Keratinocyte (primary cell): ENCODE data around the gene NCR2. TPM values are rescaled to one million over a fixed set of nuclear protein-coding genes. Genes with fewer than 3 reads are reported as not detected.

Source experiments
- DNase-seq: peaks from one replicate; pipeline ENCODE4 v3.0.0-alpha.2; 2011; ENCODE audit warnings: low read depth, missing footprints, low spot score
- FAIRE-seq: peaks from 2 replicates; lab custom pipeline; 2011; peaks lifted over from hg19 to GRCh38; lab: Jason Lieb, UNC
- H2AFZ ChIP-seq: 2 replicates; pipeline ENCODE4 v1.6.0; 2012; ENCODE audit warnings: low read length, control low read depth, inconsistent platforms; ENCODE audit not compliant: control insufficient read depth
- H3K27ac ChIP-seq: 2 replicates; pipeline ENCODE4 v1.5.1; 2011; ENCODE audit warnings: low read length; ENCODE audit not compliant: control insufficient read depth, insufficient read depth
- H3K27me3 ChIP-seq: 3 replicates; pipeline ENCODE4 v1.6.0; 2011; ENCODE audit warnings: low read length; ENCODE audit not compliant: control insufficient read depth, insufficient read depth; ENCODE audit errors: extremely low read depth
- H3K36me3 ChIP-seq, 2 experiments: 2 replicates in 1 of 2; 3 replicates in 1 of 2; pipeline ENCODE4 v1.5.1; 2011; ENCODE audit warnings: low read length in 2 of 2, mild to moderate bottlenecking in 1 of 2; ENCODE audit not compliant: control insufficient read depth in 2 of 2, insufficient read depth in 2 of 2; ENCODE audit errors: extremely low read depth in 1 of 2
- H3K4me1 ChIP-seq: 3 replicates; pipeline ENCODE4 v1.5.1; 2011; ENCODE audit warnings: low read length; ENCODE audit not compliant: control insufficient read depth, insufficient read depth; ENCODE audit errors: extremely low read depth
- H3K4me2 ChIP-seq: 3 replicates; pipeline ENCODE4 v1.6.0; 2011; ENCODE audit warnings: low read depth, low read length; ENCODE audit not compliant: control insufficient read depth, insufficient read depth; ENCODE audit errors: extremely low read depth
- H3K4me3 ChIP-seq, 3 experiments: fragments of 200-600 bp in 1 of 3; sonication (generic) in 1 of 3; 2 replicates in 2 of 3; 3 replicates in 1 of 3; pipeline ENCODE4 v1.5.1; 2011 to 2016; ENCODE audit warnings: low read length in 3 of 3, mild to moderate bottlenecking in 3 of 3, control low read depth in 2 of 3, inconsistent platforms in 1 of 3, low read depth in 1 of 3, mixed read lengths in 1 of 3, mixed run types in 1 of 3, moderate library complexity in 1 of 3; ENCODE audit not compliant: control insufficient read depth in 2 of 3, insufficient read depth in 2 of 3; ENCODE audit errors: extremely low read depth in 1 of 3
- H3K79me2 ChIP-seq: 2 replicates; pipeline ENCODE4 v1.6.0; 2012; ENCODE audit warnings: low read length; ENCODE audit not compliant: control insufficient read depth, insufficient read depth
- H3K9ac ChIP-seq: 3 replicates; pipeline ENCODE4 v1.6.0; 2011; ENCODE audit warnings: low read length; ENCODE audit not compliant: control insufficient read depth, insufficient read depth; ENCODE audit errors: extremely low read depth
- H3K9me1 ChIP-seq: 3 replicates; pipeline ENCODE4 v1.6.0; 2011; ENCODE audit warnings: low read length; ENCODE audit not compliant: control insufficient read depth, insufficient read depth; ENCODE audit errors: extremely low read depth
- H3K9me3 ChIP-seq: 2 replicates; pipeline ENCODE4 v1.5.1; 2012; ENCODE audit warnings: low read depth, low read length; ENCODE audit not compliant: control insufficient read depth
- H4K20me1 ChIP-seq: 3 replicates; pipeline ENCODE4 v1.6.0; 2011; ENCODE audit warnings: low read length; ENCODE audit not compliant: control insufficient read depth, insufficient read depth; ENCODE audit errors: extremely low read depth
- EZH2 ChIP-seq: IDR thresholded peaks from one replicate; pipeline ENCODE4 v1.6.1; 2012; ENCODE audit warnings: inconsistent platforms, mild to moderate bottlenecking, low read length, moderate library complexity
- dilution Hi-C: fragments of 300-500 bp; cut with MboI; formaldehyde crosslinking; loops from one replicate; pipeline ENCODE4 v1.7.0; 2020; ENCODE audit warnings: low sequenced_read_pairs; ENCODE audit not compliant: extremely low pct_ligation_motif_present
- polyA plus RNA-seq, 5 experiments: library from polyadenylated mRNA; depleted of rRNA in 3 of 5; stranded (reverse) in 3 of 5; stranded (forward) in 1 of 5; unstranded in 1 of 5; fragments of >200 nt; gene quantifications; 1 replicate in 1 of 5; 2 replicates in 3 of 5; 3 replicates in 1 of 5; pipeline versions ENCODE4 v1.2.1 to v1.2.3, GENCODE V29; 2011 to 2012; ENCODE audit warnings: missing spikeins in 2 of 5, low read depth in 1 of 5, low replicate concordance in 1 of 5
- TF ChIP-seq, protein P1 (sequence below), 3 experiments: IDR thresholded peaks in 1 of 3; conservative IDR thresholded peaks in 1 of 3; optimal IDR thresholded peaks in 1 of 3; 2 replicates in 2 of 3; 3 replicates in 1 of 3; pipeline versions ENCODE3 to v1.5.1; 2011; ENCODE audit warnings: low read length in 3 of 3, mild to moderate bottlenecking in 3 of 3, moderate library complexity in 2 of 3, control low read depth in 1 of 3, inconsistent platforms in 1 of 3; ENCODE audit not compliant: insufficient read depth in 2 of 3; ENCODE audit errors: extremely low read depth in 1 of 3

The NCR2 gene
- polyA plus RNA-seq, 1 donor (not counting 4 experiments of a cell fraction or from before 2014, with no cell fraction given), result not detected

DNA sequence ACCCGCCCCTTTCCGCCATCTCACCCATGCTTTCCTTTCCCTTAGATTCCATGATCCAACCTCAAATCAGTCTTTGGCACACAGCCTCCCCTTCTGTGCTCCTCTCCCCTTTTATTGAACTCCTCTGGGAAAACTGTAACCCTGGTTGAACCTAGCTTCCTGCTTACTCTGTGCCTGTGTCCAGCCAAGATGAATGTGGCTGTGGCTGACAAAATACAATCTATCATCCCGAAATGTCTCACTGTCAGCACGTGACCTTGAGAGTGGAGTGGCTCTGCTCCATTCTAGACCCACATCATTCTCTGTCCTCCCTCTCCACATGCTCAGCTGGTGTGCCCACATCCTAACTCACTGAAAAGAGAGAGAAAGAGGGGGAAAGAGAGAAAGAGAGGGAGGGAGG is 11.0 kb downstream of the NCR2 start:
- H3K4me3 ChIP-seq, result no peak overlapping the region
- DNase-seq (no peak), FAIRE-seq (no peak)
- no peak overlapping the region for H2AFZ ChIP-seq
- dilution Hi-C loops, result no loop called here
- no peaks in the 10 kb centered on the region for H3K79me2 ChIP-seq
- no peaks in the 10 kb centered on the region for H3K4me1 ChIP-seq
- H3K9me1 ChIP-seq, result no peaks in the 10 kb centered on the region
- H3K9ac ChIP-seq, result no peak overlapping the region
- no peak for TF ChIP-seq EZH2
- TF ChIP-seq, protein P1, sequence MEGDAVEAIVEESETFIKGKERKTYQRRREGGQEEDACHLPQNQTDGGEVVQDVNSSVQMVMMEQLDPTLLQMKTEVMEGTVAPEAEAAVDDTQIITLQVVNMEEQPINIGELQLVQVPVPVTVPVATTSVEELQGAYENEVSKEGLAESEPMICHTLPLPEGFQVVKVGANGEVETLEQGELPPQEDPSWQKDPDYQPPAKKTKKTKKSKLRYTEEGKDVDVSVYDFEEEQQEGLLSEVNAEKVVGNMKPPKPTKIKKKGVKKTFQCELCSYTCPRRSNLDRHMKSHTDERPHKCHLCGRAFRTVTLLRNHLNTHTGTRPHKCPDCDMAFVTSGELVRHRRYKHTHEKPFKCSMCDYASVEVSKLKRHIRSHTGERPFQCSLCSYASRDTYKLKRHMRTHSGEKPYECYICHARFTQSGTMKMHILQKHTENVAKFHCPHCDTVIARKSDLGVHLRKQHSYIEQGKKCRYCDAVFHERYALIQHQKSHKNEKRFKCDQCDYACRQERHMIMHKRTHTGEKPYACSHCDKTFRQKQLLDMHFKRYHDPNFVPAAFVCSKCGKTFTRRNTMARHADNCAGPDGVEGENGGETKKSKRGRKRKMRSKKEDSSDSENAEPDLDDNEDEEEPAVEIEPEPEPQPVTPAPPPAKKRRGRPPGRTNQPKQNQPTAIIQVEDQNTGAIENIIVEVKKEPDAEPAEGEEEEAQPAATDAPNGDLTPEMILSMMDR (optimal IDR thresholded peaks at IDR 0.05 in 1 of 3, IDR thresholded peaks at IDR 0.05 in 1 of 3, conservative IDR thresholded peaks at IDR 0.05 in 1 of 3; ENCODE audit: extremely low read depth in 1 of 3, insufficient read depth in 2 of 3, low read length in 3 of 3), result no peak
- no peak overlapping the region for H3K27ac ChIP-seq
- no peak overlapping the region for H3K4me2 ChIP-seq
- H4K20me1 ChIP-seq, result no peaks in the 10 kb centered on the region
- no peaks in the 10 kb centered on the region for H3K36me3 ChIP-seq
- no peaks in the 10 kb centered on the region for H3K9me3 ChIP-seq
- peaks cover 26% of the 10 kb centered on the region for H3K27me3 ChIP-seq

- Histone ChIP-seq H3K9ac (no peak overlapping the region), H4K20me1 (no peaks in the 10 kb centered on the region), H3K27ac (no peak overlapping the region), H3K4me1 (no peaks in the 10 kb centered on the region), H3K9me1 (no peaks in the 10 kb centered on the region), H3K4me2 (no peak overlapping the region), H3K36me3 (no peaks in the 10 kb centered on the region), H3K9me3 (no peaks in the 10 kb centered on the region), H3K27me3 (peaks cover 19% of the 10 kb centered on the region), H2AFZ (no peak overlapping the region), H3K79me2 (no peaks in the 10 kb centered on the region), H3K4me3 (no peak overlapping the region)
- FAIRE-seq (no peak), DNase-seq (no peak)
- TF ChIP-seq, protein P1 (optimal IDR thresholded peaks at IDR 0.05 in 1 of 3, IDR thresholded peaks at IDR 0.05 in 1 of 3, conservative IDR thresholded peaks at IDR 0.05 in 1 of 3; ENCODE audit: extremely low read depth in 1 of 3, insufficient read depth in 2 of 3, low read length in 3 of 3), result no peak
- no peak for TF ChIP-seq EZH2
- dilution Hi-C loops, result no loop called here
Measured at GRCh38 chr6:41347378-41348050, 12.1 kb downstream of the NCR2 start.
